GM12864 (cell line): Measurements from ENCODE around the gene SH3BP1.
A peak's percentile ranks its signal among the peaks of the same experiment; 100 is the strongest.

Experiments
- DNase-seq: peaks from one replicate; pipeline ENCODE4 v3.0.0-alpha.2; 2011; ENCODE audit warnings: low read depth
- H3K4me3 ChIP-seq: 2 replicates; pipeline ENCODE4 v1.5.1; 2011; ENCODE audit warnings: mild to moderate bottlenecking, low read depth, low read length, control low read depth
- TF ChIP-seq, protein P1 (sequence below): IDR thresholded peaks from 2 replicates; pipeline ENCODE4 v1.5.1; 2011; ENCODE audit warnings: low read depth, mild to moderate bottlenecking, moderate library complexity, low read length, control low read depth, inconsistent platforms; ENCODE audit errors: missing control alignments

The SH3BP1 gene

DNA sequence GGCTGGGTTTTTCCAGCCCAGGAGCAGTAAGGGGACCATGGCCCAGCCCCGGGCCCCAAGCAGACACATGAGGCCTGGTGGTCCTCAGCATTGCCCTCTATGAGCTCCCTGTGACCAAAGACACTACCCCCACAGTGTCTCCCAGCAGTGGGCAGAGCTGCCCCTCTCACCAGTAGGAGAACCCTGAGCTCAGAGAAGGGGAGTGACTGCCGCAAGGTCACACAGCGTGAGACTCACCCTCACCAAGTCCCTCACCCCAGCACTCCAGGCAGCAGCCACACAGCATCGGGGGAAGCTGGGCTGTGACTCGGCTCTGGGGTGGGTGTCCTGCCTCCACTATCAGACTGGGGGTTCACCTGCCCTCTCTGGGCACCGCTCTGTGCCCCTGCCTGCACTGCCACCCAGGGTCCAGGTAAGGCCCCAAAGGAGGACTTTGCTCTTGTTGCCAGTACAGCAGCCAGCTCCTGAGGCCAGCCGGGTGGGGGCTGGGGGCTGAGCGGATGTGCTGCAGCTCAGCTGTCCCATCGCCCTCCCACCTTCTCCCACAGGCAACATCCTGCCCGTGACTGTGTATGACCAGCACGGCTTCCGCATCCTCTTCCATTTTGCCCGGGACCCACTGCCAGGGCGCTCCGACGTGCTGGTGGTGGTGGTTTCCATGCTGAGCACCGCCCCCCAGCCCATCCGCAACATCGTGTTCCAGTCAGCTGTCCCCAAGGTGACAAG lies 7.9 kb upstream of the SH3BP1 start:
- TF ChIP-seq, protein P1, sequence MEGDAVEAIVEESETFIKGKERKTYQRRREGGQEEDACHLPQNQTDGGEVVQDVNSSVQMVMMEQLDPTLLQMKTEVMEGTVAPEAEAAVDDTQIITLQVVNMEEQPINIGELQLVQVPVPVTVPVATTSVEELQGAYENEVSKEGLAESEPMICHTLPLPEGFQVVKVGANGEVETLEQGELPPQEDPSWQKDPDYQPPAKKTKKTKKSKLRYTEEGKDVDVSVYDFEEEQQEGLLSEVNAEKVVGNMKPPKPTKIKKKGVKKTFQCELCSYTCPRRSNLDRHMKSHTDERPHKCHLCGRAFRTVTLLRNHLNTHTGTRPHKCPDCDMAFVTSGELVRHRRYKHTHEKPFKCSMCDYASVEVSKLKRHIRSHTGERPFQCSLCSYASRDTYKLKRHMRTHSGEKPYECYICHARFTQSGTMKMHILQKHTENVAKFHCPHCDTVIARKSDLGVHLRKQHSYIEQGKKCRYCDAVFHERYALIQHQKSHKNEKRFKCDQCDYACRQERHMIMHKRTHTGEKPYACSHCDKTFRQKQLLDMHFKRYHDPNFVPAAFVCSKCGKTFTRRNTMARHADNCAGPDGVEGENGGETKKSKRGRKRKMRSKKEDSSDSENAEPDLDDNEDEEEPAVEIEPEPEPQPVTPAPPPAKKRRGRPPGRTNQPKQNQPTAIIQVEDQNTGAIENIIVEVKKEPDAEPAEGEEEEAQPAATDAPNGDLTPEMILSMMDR: no peak
- no peak overlapping the region for H3K4me3 ChIP-seq
- DNase-seq: no peak

DNA sequence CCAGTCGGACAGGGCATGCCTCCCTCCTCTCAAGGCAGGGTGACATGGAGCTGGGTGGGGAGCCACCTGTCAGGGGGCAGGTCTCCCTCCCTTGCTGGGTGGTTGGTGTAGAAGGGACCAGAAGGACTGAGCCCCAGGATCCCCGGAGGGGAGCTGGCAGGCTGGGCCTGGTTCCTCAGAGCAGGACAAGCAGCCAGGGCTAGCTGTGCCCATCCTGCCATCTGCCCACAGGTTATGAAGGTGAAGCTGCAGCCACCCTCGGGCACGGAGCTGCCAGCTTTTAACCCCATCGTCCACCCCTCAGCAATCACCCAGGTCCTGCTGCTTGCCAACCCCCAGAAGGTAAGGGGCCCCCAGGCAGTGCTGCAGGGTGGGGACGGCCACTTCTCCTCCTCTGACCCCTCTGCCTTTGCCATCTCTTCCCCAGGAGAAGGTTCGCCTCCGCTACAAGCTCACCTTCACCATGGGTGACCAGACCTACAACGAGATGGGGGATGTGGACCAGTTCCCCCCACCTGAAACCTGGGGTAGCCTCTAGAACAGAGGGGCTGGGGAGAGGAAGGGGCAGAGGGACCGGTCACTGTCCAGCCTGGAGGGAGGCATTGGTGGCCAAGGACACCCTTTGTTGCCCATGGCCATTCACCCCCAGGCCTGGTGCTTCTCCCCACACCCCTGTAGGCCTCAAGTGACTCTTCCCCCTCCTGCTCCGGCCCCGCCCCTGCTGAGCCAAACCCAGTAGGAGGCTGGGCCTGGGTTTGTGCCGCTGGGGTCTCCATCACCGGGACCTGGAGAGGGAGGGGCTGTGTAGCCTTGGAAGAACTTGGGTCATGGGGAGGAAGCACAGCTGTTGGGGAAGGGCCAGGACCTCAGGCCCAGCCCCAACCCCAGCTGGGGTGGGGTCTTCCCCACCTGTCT lies 7.0 kb upstream of the SH3BP1 start:
- TF ChIP-seq, protein P1: no peak
- H3K4me3 ChIP-seq: no peak overlapping the region

DNA sequence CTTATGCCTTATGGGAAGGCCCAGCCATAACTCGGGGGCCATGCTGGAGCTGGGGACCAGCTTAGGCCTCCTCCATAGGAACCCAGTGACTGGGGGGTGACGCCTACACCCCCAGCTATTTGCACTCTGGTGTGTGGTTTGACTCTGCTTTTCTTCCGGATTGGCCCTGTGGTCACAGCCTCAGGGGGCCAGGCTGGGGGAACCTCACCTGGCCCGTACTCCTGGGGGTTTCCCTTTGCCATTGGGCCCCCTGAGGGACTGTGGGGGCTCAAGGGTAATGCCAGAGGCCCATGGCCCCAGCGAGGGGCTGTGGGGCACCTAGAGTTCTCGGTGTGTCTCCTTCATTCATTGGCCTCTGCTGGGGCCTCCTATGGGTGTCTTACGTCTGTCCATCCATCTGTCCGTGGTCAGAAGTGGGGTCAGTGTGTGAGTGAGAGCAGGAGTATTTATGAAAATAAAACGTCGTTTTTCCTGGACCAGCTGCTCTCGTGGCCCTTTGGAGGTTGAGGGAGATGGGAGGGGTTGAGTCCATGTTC lies 6.3 kb upstream of the SH3BP1 start:
- DNase-seq: peak; percentile 72
- no peak overlapping the region for H3K4me3 ChIP-seq

More for the DNA sequence above, 7.0 kb upstream of the SH3BP1 start:
- DNase-seq: no peak

DNA sequence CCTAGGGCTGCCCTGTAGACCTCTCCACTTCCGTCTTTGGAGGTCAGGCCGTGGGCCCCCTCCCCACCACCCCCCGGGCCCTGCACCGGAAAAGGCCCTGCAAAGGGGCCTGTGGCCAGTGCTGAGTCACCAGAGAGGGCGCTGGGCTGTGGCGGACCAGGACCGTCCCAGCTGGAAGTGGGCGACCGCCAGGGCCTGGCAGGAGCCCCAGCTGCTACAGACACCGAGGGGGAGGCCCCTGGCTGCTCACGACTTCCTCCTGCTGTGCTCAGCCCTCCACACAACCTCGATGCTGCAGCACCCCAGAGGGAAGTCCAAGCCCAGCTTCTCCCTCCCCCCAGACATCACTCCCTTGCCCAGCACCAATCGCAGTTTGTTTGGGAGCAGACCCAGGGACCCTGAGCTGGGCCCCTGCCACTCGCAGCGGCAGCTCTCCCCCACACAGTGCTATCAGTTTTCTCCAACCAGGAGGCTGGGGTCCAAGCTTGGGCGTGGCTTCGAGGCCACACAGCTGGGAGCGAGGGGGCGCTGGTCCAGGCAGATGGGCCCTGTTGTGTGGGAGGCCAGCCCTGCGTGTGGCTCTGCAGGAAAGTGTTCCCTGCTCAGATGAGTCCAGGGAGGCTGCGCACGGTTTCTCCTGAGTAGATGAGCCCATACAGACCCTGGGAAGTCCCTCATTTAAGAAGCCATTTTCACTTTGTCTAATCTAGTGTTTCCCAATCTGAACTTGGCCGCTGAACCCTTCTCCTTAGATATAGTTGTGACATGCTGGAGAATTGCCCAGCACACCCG lies 5.6 kb upstream of the SH3BP1 start:
- TF ChIP-seq, protein P1: no peak
- DNase-seq: peak; percentile 59
- peak overlapping the region; percentile 30 for H3K4me3 ChIP-seq

More for the DNA sequence above, 6.3 kb upstream of the SH3BP1 start:
- TF ChIP-seq, protein P1: no peak

DNA sequence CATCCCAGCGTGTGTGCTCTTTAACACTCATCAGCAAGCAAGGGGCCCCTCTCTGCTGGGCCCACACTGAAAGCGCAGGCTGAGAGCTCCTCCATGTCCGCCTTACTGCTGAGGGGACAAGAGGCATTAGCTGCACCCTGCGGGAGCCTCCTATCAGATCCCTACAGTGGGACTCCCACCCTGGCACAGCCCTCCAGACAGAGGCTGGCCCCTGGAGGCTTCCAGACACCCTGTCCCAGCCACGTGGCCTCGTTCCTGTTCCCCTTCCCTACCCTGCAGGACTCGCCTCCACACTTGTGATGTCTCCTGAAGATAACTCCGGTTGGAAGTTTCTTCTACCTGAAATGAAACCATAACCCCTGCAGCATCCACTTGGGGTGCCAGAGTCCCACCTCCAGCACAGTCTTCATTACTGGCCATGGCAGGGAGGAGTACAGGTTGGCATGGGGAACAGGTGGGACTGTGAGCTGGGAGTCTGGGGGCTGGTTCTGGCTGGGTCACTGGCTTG lies 5.0 kb upstream of the SH3BP1 start:
- H3K4me3 ChIP-seq: peak overlapping the region; percentile 30
- no peak for DNase-seq
- TF ChIP-seq, protein P1: peak; percentile 58

DNA sequence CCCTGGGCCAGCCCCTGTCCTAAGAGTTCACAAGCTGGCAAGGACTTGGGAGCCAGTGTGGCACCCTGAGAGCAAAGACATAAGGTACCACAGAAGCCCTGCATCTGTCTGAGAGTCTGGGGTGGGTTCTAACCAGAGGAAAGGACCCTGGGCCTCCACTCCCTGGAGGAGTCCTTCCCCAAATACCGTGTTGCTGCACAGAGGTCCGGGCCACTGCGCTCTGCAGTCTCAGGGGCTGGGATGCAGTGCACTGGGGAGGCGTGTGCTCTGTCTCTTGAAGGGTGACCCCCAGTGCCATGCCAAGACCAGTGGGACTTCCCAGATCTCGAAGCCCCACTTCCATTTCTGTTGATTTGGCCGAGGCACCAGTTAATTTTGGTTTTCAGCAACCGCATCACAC lies 4.3 kb upstream of the SH3BP1 start:
- TF ChIP-seq, protein P1: no peak
- DNase-seq: no peak
- no peak overlapping the region; the same call in 1 of the 2 replicates for H3K4me3 ChIP-seq
